OCI-LY7 (cell line): ENCODE measurements around the gene ATG2A.

Source experiments
- EZH2phosphoT487 ChIP-seq: fragments of 200-600 bp; sonication (generic); IDR thresholded peaks from 2 replicates; pipeline ENCODE4 v1.6.1; 2018; ENCODE audit warnings: low read depth, borderline replicate concordance, mild to moderate bottlenecking, mixed run types, antibody characterized with exemption, low read length, moderate library complexity, mixed read lengths
- TF ChIP-seq, protein P1 (sequence below): fragments of 200-600 bp; sonication (generic); conservative IDR thresholded peaks from 2 replicates; pipeline ENCODE4 v1.5.1; 2014; ENCODE audit warnings: mild to moderate bottlenecking, antibody characterized with exemption, low read length, moderate library complexity, mixed read lengths

- TF ChIP-seq, protein P1, sequence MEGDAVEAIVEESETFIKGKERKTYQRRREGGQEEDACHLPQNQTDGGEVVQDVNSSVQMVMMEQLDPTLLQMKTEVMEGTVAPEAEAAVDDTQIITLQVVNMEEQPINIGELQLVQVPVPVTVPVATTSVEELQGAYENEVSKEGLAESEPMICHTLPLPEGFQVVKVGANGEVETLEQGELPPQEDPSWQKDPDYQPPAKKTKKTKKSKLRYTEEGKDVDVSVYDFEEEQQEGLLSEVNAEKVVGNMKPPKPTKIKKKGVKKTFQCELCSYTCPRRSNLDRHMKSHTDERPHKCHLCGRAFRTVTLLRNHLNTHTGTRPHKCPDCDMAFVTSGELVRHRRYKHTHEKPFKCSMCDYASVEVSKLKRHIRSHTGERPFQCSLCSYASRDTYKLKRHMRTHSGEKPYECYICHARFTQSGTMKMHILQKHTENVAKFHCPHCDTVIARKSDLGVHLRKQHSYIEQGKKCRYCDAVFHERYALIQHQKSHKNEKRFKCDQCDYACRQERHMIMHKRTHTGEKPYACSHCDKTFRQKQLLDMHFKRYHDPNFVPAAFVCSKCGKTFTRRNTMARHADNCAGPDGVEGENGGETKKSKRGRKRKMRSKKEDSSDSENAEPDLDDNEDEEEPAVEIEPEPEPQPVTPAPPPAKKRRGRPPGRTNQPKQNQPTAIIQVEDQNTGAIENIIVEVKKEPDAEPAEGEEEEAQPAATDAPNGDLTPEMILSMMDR = no peak
- no peak for TF ChIP-seq EZH2phosphoT487
Observed at GRCh38 chr11:64915376-64915887, 1.6 kb downstream of the ATG2A start.
